HEK293 (cell line): ENCODE data around the gene SAMD4A.

Experiments used
- BCL11A ChIP-seq: fragments of 450-650 bp; formaldehyde crosslinking; IDR thresholded peaks from 2 replicates; pipeline ENCODE4 v1.5.1; 2016; ENCODE audit warnings: low read depth, missing biosample characterization, missing genetic modification characterization
- GFI1B ChIP-seq: fragments of 450-650 bp; formaldehyde crosslinking; IDR thresholded peaks from 2 replicates; pipeline ENCODE4 v1.5.1; 2016; ENCODE audit warnings: missing biosample characterization, missing genetic modification characterization
- GLIS2 ChIP-seq: fragments of 450-650 bp; formaldehyde crosslinking; IDR thresholded peaks from 2 replicates; pipeline ENCODE4 v1.5.1; 2016; ENCODE audit warnings: missing biosample characterization, missing genetic modification characterization
- MEIS1 ChIP-seq: sonication (generic); formaldehyde crosslinking; IDR thresholded peaks from 2 replicates; pipeline ENCODE4 v1.8.1; 2022; ENCODE audit warnings: missing genetic modification reagents, mild to moderate bottlenecking, borderline replicate concordance
- OSR2 ChIP-seq: fragments of 450-650 bp; formaldehyde crosslinking; IDR thresholded peaks from 2 replicates; pipeline ENCODE4 v1.5.1; 2016; ENCODE audit warnings: missing biosample characterization, missing genetic modification characterization
- PRDM1 ChIP-seq: fragments of 450-650 bp; formaldehyde crosslinking; IDR thresholded peaks from 2 replicates; pipeline ENCODE4; 2016; ENCODE audit warnings: missing biosample characterization, missing genetic modification characterization
- SCRT1 ChIP-seq: fragments of 450-650 bp; formaldehyde crosslinking; IDR thresholded peaks from 2 replicates; pipeline ENCODE4 v1.5.1; 2016; ENCODE audit warnings: missing biosample characterization, missing genetic modification characterization, borderline replicate concordance
- SCRT2 ChIP-seq: fragments of 450-650 bp; formaldehyde crosslinking; IDR thresholded peaks from 2 replicates; pipeline ENCODE4 v1.5.1; 2016; ENCODE audit warnings: missing biosample characterization, missing genetic modification characterization
- TCF7L2 ChIP-seq: IDR thresholded peaks from 2 replicates; pipeline ENCODE4 v1.6.1; 2011; ENCODE audit warnings: low read depth, mild to moderate bottlenecking, inconsistent platforms, low read length, moderate library complexity, borderline replicate concordance
- ZBTB20 ChIP-seq: fragments of 450-650 bp; formaldehyde crosslinking; IDR thresholded peaks from 2 replicates; pipeline ENCODE4 v1.5.1; 2016; ENCODE audit warnings: missing biosample characterization, missing genetic modification characterization
- ZFHX2 ChIP-seq: fragments of 450-650 bp; formaldehyde crosslinking; conservative IDR thresholded peaks from 2 replicates; pipeline ENCODE4 v1.5.1; 2016; ENCODE audit warnings: missing biosample characterization, missing genetic modification characterization
- ZFP37 ChIP-seq: fragments of 450-650 bp; formaldehyde crosslinking; IDR thresholded peaks from 2 replicates; pipeline ENCODE4 v1.5.1; 2016; ENCODE audit warnings: missing biosample characterization, missing genetic modification characterization
- ZNF214 ChIP-seq: fragments of 450-650 bp; formaldehyde crosslinking; IDR thresholded peaks from 2 replicates; pipeline ENCODE4 v1.5.1; 2017; ENCODE audit warnings: missing biosample characterization, mild to moderate bottlenecking, missing genetic modification characterization, borderline replicate concordance
- ZNF530 ChIP-seq: fragments of 450-650 bp; formaldehyde crosslinking; IDR thresholded peaks from 2 replicates; pipeline ENCODE4 v1.5.1; 2016; ENCODE audit warnings: low read depth, missing biosample characterization, missing genetic modification characterization
- ZNF555 ChIP-seq: fragments of 450-650 bp; formaldehyde crosslinking; conservative IDR thresholded peaks from 2 replicates; pipeline ENCODE4 v1.5.1; 2017; ENCODE audit warnings: missing biosample characterization, mild to moderate bottlenecking, missing genetic modification characterization, inconsistent platforms
- ZNF585B ChIP-seq: fragments of 450-650 bp; formaldehyde crosslinking; IDR thresholded peaks from 2 replicates; pipeline ENCODE4 v1.5.1; 2016; ENCODE audit warnings: missing biosample characterization, missing genetic modification characterization
- ZNF610 ChIP-seq: fragments of 450-650 bp; formaldehyde crosslinking; IDR thresholded peaks from 2 replicates; pipeline ENCODE4 v1.5.1; 2016; ENCODE audit warnings: missing biosample characterization, missing genetic modification characterization, borderline replicate concordance
- ZNF629 ChIP-seq: fragments of 450-650 bp; formaldehyde crosslinking; IDR thresholded peaks from 2 replicates; pipeline ENCODE4 v1.5.1; 2017; ENCODE audit warnings: missing biosample characterization, missing genetic modification characterization
- ZNF660 ChIP-seq: fragments of 450-650 bp; IDR thresholded peaks from 2 replicates; pipeline ENCODE4 v1.5.1; 2018; ENCODE audit warnings: missing biosample characterization, mild to moderate bottlenecking, missing genetic modification characterization
- ZNF785 ChIP-seq: fragments of 450-650 bp; formaldehyde crosslinking; IDR thresholded peaks from 2 replicates; pipeline ENCODE4 v1.5.1; 2016; ENCODE audit warnings: missing biosample characterization, missing genetic modification characterization
- ZNF843 ChIP-seq: fragments of 450-650 bp; formaldehyde crosslinking; IDR thresholded peaks from 2 replicates; pipeline ENCODE4 v1.5.1; 2016; ENCODE audit warnings: missing biosample characterization, missing genetic modification characterization
- TF ChIP-seq, protein P1 (sequence below): fragments of 450-650 bp; formaldehyde crosslinking; conservative IDR thresholded peaks from 2 replicates; pipeline ENCODE4 v1.5.1; 2016; ENCODE audit warnings: low read depth, missing biosample characterization, missing genetic modification characterization
- TF ChIP-seq, protein P2 (sequence below): fragments of 450-650 bp; formaldehyde crosslinking; IDR thresholded peaks from 2 replicates; pipeline ENCODE4 v1.5.1; 2016; ENCODE audit warnings: missing biosample characterization, missing genetic modification characterization
- TF ChIP-seq, protein P3 (sequence below): fragments of 450-650 bp; formaldehyde crosslinking; IDR thresholded peaks from 2 replicates; pipeline ENCODE4 v1.5.1; 2016; ENCODE audit warnings: missing biosample characterization, missing genetic modification characterization, borderline replicate concordance
- TF ChIP-seq, protein P4 (sequence below): sonication (generic); formaldehyde crosslinking; IDR thresholded peaks from 2 replicates; pipeline ENCODE4 v1.8.1; 2022; ENCODE audit warnings: mild to moderate bottlenecking, moderate library complexity, missing genetic modification reagents

The SAMD4A gene

DNA sequence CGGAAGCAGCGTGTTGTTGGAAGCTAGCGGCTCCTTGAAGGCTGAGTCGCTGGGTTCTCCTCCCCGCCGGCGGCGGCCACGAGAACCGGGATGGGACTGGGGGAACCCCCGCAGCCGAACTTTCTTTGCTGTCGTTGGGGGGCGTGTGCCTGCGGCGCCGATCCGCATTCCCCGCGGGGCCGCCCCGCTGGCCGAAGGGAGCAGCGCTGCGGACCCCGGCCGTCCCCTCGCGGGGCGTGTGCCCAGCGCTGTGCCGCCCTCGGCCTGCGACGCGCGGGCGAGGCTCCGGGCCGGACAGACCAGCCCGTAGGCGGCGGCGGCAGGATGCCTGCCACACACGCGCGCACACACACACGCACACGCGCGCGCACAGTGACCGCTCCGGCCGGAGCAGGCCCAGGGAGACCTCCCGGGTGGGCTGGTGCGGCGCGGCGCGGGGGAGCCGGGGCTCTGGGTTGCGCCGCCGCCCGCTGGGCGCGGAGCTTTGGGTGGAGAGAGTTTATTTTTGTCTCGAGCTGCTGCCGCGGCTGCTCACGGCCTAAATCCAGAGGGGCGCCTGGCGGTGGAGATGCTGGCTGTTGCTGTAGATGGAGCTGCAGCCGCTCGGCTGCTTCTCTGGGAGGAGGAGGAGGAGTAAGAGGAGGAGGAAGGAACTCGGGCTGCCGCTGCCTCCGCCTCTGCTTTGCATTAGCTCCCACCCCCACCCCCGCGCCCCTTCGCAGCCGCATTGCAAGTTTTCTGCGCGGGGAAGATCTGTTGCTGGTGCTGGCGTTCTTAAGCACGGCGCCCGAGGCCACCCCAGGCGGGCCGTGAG is at the start of gene SAMD4A (continued):
- TF ChIP-seq, protein P1, sequence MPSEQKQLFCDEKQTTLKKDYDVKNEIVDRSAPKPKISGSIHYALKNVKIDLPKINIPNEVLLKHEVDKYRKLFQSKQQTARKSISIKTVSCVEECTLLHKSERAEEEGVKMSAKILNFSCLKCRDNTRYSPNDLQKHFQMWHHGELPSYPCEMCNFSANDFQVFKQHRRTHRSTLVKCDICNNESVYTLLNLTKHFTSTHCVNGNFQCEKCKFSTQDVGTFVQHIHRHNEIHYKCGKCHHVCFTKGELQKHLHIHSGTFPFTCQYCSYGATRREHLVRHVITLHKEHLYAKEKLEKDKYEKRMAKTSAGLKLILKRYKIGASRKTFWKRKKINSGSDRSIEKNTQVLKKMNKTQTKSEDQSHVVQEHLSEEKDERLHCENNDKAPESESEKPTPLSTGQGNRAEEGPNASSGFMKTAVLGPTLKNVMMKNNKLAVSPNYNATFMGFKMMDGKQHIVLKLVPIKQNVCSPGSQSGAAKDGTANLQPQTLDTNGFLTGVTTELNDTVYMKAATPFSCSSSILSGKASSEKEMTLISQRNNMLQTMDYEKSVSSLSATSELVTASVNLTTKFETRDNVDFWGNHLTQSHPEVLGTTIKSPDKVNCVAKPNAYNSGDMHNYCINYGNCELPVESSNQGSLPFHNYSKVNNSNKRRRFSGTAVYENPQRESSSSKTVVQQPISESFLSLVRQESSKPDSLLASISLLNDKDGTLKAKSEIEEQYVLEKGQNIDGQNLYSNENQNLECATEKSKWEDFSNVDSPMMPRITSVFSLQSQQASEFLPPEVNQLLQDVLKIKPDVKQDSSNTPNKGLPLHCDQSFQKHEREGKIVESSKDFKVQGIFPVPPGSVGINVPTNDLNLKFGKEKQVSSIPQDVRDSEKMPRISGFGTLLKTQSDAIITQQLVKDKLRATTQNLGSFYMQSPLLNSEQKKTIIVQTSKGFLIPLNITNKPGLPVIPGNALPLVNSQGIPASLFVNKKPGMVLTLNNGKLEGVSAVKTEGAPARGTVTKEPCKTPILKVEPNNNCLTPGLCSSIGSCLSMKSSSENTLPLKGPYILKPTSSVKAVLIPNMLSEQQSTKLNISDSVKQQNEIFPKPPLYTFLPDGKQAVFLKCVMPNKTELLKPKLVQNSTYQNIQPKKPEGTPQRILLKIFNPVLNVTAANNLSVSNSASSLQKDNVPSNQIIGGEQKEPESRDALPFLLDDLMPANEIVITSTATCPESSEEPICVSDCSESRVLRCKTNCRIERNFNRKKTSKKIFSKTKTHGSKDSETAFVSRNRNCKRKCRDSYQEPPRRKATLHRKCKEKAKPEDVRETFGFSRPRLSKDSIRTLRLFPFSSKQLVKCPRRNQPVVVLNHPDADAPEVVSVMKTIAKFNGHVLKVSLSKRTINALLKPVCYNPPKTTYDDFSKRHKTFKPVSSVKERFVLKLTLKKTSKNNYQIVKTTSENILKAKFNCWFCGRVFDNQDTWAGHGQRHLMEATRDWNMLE, result no peak
- TF ChIP-seq TCF7L2, result no peak
- TF ChIP-seq MEIS1 (CRISPR knock-in tag), result no peak
- peak; percentile 85 for TF ChIP-seq SCRT2 (tag by site-specific recombination)
- TF ChIP-seq ZNF585B (tag by site-specific recombination), result no peak
- TF ChIP-seq ZNF214 (tag by site-specific recombination), result no peak
- TF ChIP-seq ZBTB20 (tag by site-specific recombination), result no peak
- no peak for TF ChIP-seq ZFP37 (tag by site-specific recombination)
- 0 out of 2 replicates have a peak, but pooled peaks have one; percentile 27 for TF ChIP-seq SCRT1 (tag by site-specific recombination)
- TF ChIP-seq ZNF660 (tag by site-specific recombination), result no peak
- no peak for TF ChIP-seq GFI1B (tag by site-specific recombination)
- TF ChIP-seq ZNF843 (tag by site-specific recombination), result no peak
- TF ChIP-seq, protein P2, sequence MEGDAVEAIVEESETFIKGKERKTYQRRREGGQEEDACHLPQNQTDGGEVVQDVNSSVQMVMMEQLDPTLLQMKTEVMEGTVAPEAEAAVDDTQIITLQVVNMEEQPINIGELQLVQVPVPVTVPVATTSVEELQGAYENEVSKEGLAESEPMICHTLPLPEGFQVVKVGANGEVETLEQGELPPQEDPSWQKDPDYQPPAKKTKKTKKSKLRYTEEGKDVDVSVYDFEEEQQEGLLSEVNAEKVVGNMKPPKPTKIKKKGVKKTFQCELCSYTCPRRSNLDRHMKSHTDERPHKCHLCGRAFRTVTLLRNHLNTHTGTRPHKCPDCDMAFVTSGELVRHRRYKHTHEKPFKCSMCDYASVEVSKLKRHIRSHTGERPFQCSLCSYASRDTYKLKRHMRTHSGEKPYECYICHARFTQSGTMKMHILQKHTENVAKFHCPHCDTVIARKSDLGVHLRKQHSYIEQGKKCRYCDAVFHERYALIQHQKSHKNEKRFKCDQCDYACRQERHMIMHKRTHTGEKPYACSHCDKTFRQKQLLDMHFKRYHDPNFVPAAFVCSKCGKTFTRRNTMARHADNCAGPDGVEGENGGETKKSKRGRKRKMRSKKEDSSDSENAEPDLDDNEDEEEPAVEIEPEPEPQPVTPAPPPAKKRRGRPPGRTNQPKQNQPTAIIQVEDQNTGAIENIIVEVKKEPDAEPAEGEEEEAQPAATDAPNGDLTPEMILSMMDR (tag by site-specific recombination), result 0 out of 2 replicates have a peak, but pooled peaks have one; percentile 52
- TF ChIP-seq ZNF629 (tag by site-specific recombination), result no peak
- TF ChIP-seq ZNF555, result no peak
- TF ChIP-seq BCL11A (tag by site-specific recombination), result no peak
- TF ChIP-seq, protein P3, sequence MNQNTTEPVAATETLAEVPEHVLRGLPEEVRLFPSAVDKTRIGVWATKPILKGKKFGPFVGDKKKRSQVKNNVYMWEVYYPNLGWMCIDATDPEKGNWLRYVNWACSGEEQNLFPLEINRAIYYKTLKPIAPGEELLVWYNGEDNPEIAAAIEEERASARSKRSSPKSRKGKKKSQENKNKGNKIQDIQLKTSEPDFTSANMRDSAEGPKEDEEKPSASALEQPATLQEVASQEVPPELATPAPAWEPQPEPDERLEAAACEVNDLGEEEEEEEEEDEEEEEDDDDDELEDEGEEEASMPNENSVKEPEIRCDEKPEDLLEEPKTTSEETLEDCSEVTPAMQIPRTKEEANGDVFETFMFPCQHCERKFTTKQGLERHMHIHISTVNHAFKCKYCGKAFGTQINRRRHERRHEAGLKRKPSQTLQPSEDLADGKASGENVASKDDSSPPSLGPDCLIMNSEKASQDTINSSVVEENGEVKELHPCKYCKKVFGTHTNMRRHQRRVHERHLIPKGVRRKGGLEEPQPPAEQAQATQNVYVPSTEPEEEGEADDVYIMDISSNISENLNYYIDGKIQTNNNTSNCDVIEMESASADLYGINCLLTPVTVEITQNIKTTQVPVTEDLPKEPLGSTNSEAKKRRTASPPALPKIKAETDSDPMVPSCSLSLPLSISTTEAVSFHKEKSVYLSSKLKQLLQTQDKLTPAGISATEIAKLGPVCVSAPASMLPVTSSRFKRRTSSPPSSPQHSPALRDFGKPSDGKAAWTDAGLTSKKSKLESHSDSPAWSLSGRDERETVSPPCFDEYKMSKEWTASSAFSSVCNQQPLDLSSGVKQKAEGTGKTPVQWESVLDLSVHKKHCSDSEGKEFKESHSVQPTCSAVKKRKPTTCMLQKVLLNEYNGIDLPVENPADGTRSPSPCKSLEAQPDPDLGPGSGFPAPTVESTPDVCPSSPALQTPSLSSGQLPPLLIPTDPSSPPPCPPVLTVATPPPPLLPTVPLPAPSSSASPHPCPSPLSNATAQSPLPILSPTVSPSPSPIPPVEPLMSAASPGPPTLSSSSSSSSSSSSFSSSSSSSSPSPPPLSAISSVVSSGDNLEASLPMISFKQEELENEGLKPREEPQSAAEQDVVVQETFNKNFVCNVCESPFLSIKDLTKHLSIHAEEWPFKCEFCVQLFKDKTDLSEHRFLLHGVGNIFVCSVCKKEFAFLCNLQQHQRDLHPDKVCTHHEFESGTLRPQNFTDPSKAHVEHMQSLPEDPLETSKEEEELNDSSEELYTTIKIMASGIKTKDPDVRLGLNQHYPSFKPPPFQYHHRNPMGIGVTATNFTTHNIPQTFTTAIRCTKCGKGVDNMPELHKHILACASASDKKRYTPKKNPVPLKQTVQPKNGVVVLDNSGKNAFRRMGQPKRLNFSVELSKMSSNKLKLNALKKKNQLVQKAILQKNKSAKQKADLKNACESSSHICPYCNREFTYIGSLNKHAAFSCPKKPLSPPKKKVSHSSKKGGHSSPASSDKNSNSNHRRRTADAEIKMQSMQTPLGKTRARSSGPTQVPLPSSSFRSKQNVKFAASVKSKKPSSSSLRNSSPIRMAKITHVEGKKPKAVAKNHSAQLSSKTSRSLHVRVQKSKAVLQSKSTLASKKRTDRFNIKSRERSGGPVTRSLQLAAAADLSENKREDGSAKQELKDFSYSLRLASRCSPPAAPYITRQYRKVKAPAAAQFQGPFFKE (tag by site-specific recombination), result no peak
- no peak for TF ChIP-seq PRDM1
- TF ChIP-seq, protein P4, sequence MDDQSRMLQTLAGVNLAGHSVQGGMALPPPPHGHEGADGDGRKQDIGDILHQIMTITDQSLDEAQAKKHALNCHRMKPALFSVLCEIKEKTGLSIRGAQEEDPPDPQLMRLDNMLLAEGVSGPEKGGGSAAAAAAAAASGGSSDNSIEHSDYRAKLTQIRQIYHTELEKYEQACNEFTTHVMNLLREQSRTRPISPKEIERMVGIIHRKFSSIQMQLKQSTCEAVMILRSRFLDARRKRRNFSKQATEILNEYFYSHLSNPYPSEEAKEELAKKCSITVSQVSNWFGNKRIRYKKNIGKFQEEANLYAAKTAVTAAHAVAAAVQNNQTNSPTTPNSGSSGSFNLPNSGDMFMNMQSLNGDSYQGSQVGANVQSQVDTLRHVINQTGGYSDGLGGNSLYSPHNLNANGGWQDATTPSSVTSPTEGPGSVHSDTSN (CRISPR knock-in tag), result no peak
- peak; percentile 76 for TF ChIP-seq ZFHX2 (tag by site-specific recombination)
- no peak for TF ChIP-seq GLIS2 (tag by site-specific recombination)
- no peak for TF ChIP-seq ZNF530 (tag by site-specific recombination)
- no peak for TF ChIP-seq ZNF785 (tag by site-specific recombination)
- 0 out of 2 replicates have a peak, but pooled peaks have one; percentile 57 for TF ChIP-seq ZNF610 (tag by site-specific recombination)
- TF ChIP-seq OSR2 (tag by site-specific recombination), result no peak
